ENCODE measurements around the gene IGSF23. TPM values are rescaled to one million over a fixed set of nuclear protein-coding genes. Genes with fewer than 3 reads are reported as not detected.

Gene IGSF23
- total RNA-seq, 4 donors from 2014 or later: not detected

DNA sequence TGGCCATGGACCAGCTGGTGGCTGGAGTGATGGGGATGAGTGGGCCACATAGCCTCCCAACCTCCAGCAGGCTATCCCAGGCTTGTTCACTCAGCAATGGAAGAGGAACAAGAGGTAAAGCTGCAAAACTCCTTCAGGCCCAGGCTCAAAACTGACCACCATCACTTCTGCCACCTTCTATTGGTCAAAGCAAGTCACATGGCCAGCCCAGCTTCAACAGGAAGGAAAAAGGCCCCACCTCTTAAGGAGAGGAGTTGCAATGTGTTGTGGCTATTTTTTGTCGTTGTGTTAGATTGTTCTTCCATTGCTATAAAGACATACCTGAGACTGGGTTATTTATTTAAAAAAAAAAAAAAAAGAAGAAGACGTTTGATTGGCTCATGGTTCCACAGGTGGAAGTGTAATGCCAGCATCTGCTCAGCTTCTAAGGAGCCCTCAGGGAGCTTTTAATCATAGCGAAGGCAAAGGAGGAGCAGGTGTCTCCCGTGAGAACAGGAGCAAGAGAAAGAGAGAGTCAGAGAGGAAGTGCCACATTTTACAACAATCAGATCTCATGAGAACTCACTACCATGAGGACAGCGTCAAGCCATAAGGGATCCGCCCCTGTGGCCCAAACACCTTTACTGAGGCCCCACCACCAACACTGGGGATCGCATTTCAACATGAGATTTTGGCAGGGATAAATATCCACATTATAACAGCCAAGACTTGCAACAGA is 5.4 kb downstream of the IGSF23 start:
- no peaks in the 10 kb centered on the region for H3K36me3 ChIP-seq
- peaks cover 0 to 9% (median 4%) of the 10 kb centered on the region in 4 donors for H3K4me1 ChIP-seq
- H3K27me3 ChIP-seq: no peaks in the 10 kb centered on the region
- WGBS, 2 donors (ENCODE audit: low coverage in 1 of 2): 69 to 73% methylated on average over 4 to 7 of the region's 7 CpGs
- H3K9me3 ChIP-seq: no peaks in the 10 kb centered on the region
- no peak for DNase-seq
- intact Hi-C loops (cut with DNase I; ENCODE audit: low total_unique reads): no loop called here
- H3K27ac ChIP-seq: no peak overlapping the region
- TF ChIP-seq, protein P1, sequence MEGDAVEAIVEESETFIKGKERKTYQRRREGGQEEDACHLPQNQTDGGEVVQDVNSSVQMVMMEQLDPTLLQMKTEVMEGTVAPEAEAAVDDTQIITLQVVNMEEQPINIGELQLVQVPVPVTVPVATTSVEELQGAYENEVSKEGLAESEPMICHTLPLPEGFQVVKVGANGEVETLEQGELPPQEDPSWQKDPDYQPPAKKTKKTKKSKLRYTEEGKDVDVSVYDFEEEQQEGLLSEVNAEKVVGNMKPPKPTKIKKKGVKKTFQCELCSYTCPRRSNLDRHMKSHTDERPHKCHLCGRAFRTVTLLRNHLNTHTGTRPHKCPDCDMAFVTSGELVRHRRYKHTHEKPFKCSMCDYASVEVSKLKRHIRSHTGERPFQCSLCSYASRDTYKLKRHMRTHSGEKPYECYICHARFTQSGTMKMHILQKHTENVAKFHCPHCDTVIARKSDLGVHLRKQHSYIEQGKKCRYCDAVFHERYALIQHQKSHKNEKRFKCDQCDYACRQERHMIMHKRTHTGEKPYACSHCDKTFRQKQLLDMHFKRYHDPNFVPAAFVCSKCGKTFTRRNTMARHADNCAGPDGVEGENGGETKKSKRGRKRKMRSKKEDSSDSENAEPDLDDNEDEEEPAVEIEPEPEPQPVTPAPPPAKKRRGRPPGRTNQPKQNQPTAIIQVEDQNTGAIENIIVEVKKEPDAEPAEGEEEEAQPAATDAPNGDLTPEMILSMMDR (IDR thresholded peaks at IDR 0.05): no peak
- no peak overlapping the region for H3K4me3 ChIP-seq
- in situ Hi-C loops (cut with MboI; ENCODE audit: low pct_ligation_motif_present in 1 of 4, low pct_unique_long_range_greater_than_20kb in 1 of 4, low sequenced_read_pairs in 3 of 4): no loop called here

DNA sequence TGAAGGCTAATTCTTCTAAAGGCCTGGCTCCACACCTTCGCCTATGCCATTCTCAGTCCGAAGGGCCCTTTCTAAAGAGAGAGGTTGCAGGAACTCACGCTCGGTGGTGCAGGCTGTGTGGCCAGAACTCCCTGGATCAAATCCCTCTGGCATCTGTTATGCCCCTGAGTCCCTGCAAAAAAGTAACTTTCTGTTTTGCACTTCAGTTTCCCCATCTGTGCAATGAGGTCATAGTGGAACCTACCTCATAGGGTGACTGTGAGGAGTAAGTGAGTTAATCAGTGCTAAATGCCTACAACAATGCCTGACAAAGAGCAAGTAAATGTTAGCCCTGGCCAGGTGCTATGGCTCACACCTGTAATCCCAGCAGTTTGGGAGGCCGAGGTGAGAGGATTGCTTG is 7.3 kb downstream of the IGSF23 start:
- H3K4me3 ChIP-seq: no peak overlapping the region
- intact Hi-C loops (cut with DNase I; ENCODE audit: low total_unique reads): no loop called here
- no peaks in the 10 kb centered on the region for H3K27me3 ChIP-seq
- in situ Hi-C loops (cut with MboI; ENCODE audit: low pct_ligation_motif_present in 1 of 4, low pct_unique_long_range_greater_than_20kb in 1 of 4, low sequenced_read_pairs in 3 of 4): no loop called here
- H3K36me3 ChIP-seq: no peaks in the 10 kb centered on the region
- H3K4me1 ChIP-seq: peaks cover 0 to 6% (median 4%) of the 10 kb centered on the region in 4 donors
- no peak for DNase-seq
- WGBS, 2 donors (ENCODE audit: low coverage in 1 of 2): 85% methylated on average over 5 of the region's 5 CpGs; no CpG with 5 or more reads in 1 of the 2 donors
- TF ChIP-seq, protein P1 (IDR thresholded peaks at IDR 0.05): no peak
- TF ChIP-seq POLR2A (IDR thresholded peaks at IDR 0.05) (no peak), EP300 (IDR thresholded peaks at IDR 0.05; ENCODE audit: low read depth) (no peak), POLR2AphosphoS5 (IDR thresholded peaks at IDR 0.05) (no peak)
- H3K9me3 ChIP-seq: no peaks in the 10 kb centered on the region
- H3K27ac ChIP-seq: no peak overlapping the region

DNA sequence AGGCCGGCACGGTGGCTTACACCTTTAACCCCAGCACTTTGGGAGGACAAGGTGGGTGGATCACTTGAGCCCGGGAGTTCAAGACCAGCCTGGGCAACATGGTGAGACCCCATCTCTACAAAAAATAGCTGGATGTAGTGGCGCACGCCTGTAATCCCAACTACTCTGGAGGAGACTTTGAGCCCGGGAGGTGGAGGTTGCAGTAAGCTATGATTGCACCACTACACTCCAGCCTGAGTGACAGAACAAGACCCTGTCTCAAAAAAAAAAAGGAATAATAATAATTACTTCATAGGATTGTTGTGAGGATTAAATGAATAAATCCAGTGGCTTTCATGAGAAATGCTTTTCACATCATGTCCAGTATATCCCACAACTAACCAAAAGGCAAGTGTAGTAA is 8.0 kb downstream of the IGSF23 start:
- H3K4me3 ChIP-seq: no peak overlapping the region
- H3K36me3 ChIP-seq: no peaks in the 10 kb centered on the region
- in situ Hi-C loops (cut with MboI; ENCODE audit: low pct_ligation_motif_present in 1 of 4, low pct_unique_long_range_greater_than_20kb in 1 of 4, low sequenced_read_pairs in 3 of 4): no loop called here
- intact Hi-C loops (cut with DNase I; ENCODE audit: low total_unique reads): no loop called here
- no peak for DNase-seq
- no peaks in the 10 kb centered on the region for H3K27me3 ChIP-seq
- H3K4me1 ChIP-seq: peaks cover 0 to 3% (median 0%) of the 10 kb centered on the region in 4 donors
- TF ChIP-seq POLR2A (IDR thresholded peaks at IDR 0.05) (no peak), EP300 (IDR thresholded peaks at IDR 0.05; ENCODE audit: low read depth) (no peak), POLR2AphosphoS5 (IDR thresholded peaks at IDR 0.05) (no peak)
- TF ChIP-seq, protein P1 (IDR thresholded peaks at IDR 0.05): no peak
- WGBS, 2 donors (ENCODE audit: low coverage in 1 of 2): 91% methylated on average over 6 of the region's 6 CpGs; no CpG with 5 or more reads in 1 of the 2 donors
- no peak overlapping the region for H3K27ac ChIP-seq
- H3K9me3 ChIP-seq: no peaks in the 10 kb centered on the region

- in situ Hi-C loops (cut with MboI; ENCODE audit: low pct_ligation_motif_present in 1 of 4, low pct_unique_long_range_greater_than_20kb in 1 of 4, low sequenced_read_pairs in 3 of 4) (no loop called here), intact Hi-C loops (cut with DNase I; ENCODE audit: low total_unique reads) (no loop called here)
- peaks cover 0 to 3% (median 0%) of the 10 kb centered on the region in 4 donors for H3K4me1 ChIP-seq
- no peaks in the 10 kb centered on the region for H3K9me3 ChIP-seq
- H3K36me3 ChIP-seq: no peaks in the 10 kb centered on the region
- no peak overlapping the region for H3K4me3 ChIP-seq
- H3K27me3 ChIP-seq: no peaks in the 10 kb centered on the region
- WGBS, 2 donors (ENCODE audit: low coverage in 1 of 2): 0 to 53% methylated on average over 1 to 5 of the region's 5 CpGs
- no peak overlapping the region for H3K27ac ChIP-seq
- TF ChIP-seq, protein P1 (IDR thresholded peaks at IDR 0.05): no peak
- TF ChIP-seq POLR2AphosphoS5 (IDR thresholded peaks at IDR 0.05) (no peak), POLR2A (IDR thresholded peaks at IDR 0.05) (no peak), EP300 (IDR thresholded peaks at IDR 0.05; ENCODE audit: low read depth) (no peak)
- no peak for DNase-seq
Measured at GRCh38 chr19:44623080-44623479, 9.7 kb downstream of the IGSF23 start.

Measured in transverse colon (tissue), 4 donors.